ENCODE measurements around the gene LRP11. TPM values are rescaled to one million over a fixed set of nuclear protein-coding genes. Genes with fewer than 3 reads are reported as not detected.

LRP11 gene
- total and polyA plus RNA-seq, 12 donors = 2.6 to 65.1 (median 42.4) TPM

GRCh38 chr6:149860513-149860833 lies 3.7 kb downstream of the LRP11 start:
- Histone ChIP-seq H3K27ac (no peak overlapping the region), H3K27me3 (no peaks in the 10 kb centered on the region), H3K9me3 (replicated peaks in 1 of 3) (no peaks in the 10 kb centered on the region), H3K4me1 (replicated peaks in 1 of 2) (peaks cover 3 to 34% of the 10 kb centered on the region in 2 donors), H3K36me3 (replicated peaks in 1 of 2) (no peaks in the 10 kb centered on the region), H3K4me3 (no peak overlapping the region)
- TF ChIP-seq POLR2A (IDR thresholded peaks at IDR 0.05) (no peak), CTCF (IDR thresholded peaks at IDR 0.05) (no peak)
- 88 to 99% (median 96%) methylated on average over 5 of the region's 5 CpGs for WGBS, 4 donors
- intact Hi-C loops (cut with DNase I) = loop anchor here (10.0 kb wide), 1 partner anchor 64 kb away; the partner anchor contains the start of gene RAET1G (in 2 of the 2)
- DNase-seq = no peak

GRCh38 chr6:149859938-149860337 lies 4.2 kb downstream of the LRP11 start:
- intact Hi-C loops (cut with DNase I) = loop anchor here (10.0 kb wide), 1 partner anchor 65 kb away; the partner anchor contains the start of gene RAET1G (in 2 of the 2)
- no peak for TF ChIP-seq POLR2A (IDR thresholded peaks at IDR 0.05)
- TF ChIP-seq CTCF (IDR thresholded peaks at IDR 0.05) = no peak

GRCh38 chr6:149859368-149859767 lies 4.8 kb downstream of the LRP11 start:
- no peak for DNase-seq
- WGBS, 4 donors = 75 to 90% (median 82%) methylated on average over 7 of the region's 7 CpGs
- TF ChIP-seq POLR2A (IDR thresholded peaks at IDR 0.05) = no peak
- no peak for TF ChIP-seq CTCF (IDR thresholded peaks at IDR 0.05)
- H3K27ac ChIP-seq = no peak overlapping the region
- H3K4me3 ChIP-seq = no peak overlapping the region
- no peaks in the 10 kb centered on the region for H3K27me3 ChIP-seq
- H3K36me3 ChIP-seq (replicated peaks in 1 of 2) = no peaks in the 10 kb centered on the region
- peaks cover 3 to 29% of the 10 kb centered on the region in 2 donors for H3K4me1 ChIP-seq (replicated peaks in 1 of 2)
- no peaks in the 10 kb centered on the region for H3K9me3 ChIP-seq (replicated peaks in 1 of 3)
- intact Hi-C loops (cut with DNase I) = no loop called here

More at GRCh38 chr6:149859938-149860337, 4.2 kb downstream of the LRP11 start:
- WGBS, 4 donors = 88 to 92% (median 90%) methylated on average over 3 of the region's 3 CpGs
- Histone ChIP-seq H3K27me3 (no peaks in the 10 kb centered on the region), H3K27ac (no peak overlapping the region), H3K4me3 (no peak overlapping the region), H3K4me1 (replicated peaks in 1 of 2) (peaks cover 3 to 34% of the 10 kb centered on the region in 2 donors), H3K9me3 (replicated peaks in 1 of 3) (no peaks in the 10 kb centered on the region), H3K36me3 (replicated peaks in 1 of 2) (no peaks in the 10 kb centered on the region)
- no peak for DNase-seq

- Histone ChIP-seq H3K4me3 (no peak overlapping the region), H3K27ac (no peak overlapping the region), H3K27me3 (no peaks in the 10 kb centered on the region), H3K4me1 (replicated peaks in 1 of 2) (peaks cover under 1 to 27% of the 10 kb centered on the region in 2 donors), H3K9me3 (replicated peaks in 1 of 3) (no peaks in the 10 kb centered on the region), H3K36me3 (replicated peaks in 1 of 2) (no peaks in the 10 kb centered on the region)
- TF ChIP-seq CTCF (IDR thresholded peaks at IDR 0.05) (no peak), POLR2A (IDR thresholded peaks at IDR 0.05) (no peak)
- intact Hi-C loops (cut with DNase I) = no loop called here
- DNase-seq = no peak
- 93 to 96% (median 95%) methylated on average over 5 of the region's 5 CpGs for WGBS, 4 donors
Observed at GRCh38 chr6:149857541-149857940, 6.6 kb downstream of the LRP11 start.

Data from adrenal gland (tissue), 12 donors.